H9 (cell line): Measurements from ENCODE around the gene GALNT7. TPM values are rescaled to one million over a fixed set of nuclear protein-coding genes. Genes with fewer than 3 reads are reported as not detected.
A peak's percentile ranks its signal among the peaks of the same experiment; 100 is the strongest.

ENCODE experiments used
- DNase-seq: peaks from one replicate; pipeline ENCODE4 v3.0.0-alpha.2; 2017
- H2AFZ ChIP-seq: one replicate; pipeline ENCODE4 v1.6.1; 2013; ENCODE audit warnings: mild to moderate bottlenecking, low read length, control low read depth, moderate library complexity
- H2AK5ac ChIP-seq: 2 replicates; pipeline ENCODE4 v1.6.1; 2013; ENCODE audit warnings: low read length, control low read depth, mixed read lengths; ENCODE audit not compliant: insufficient read length
- H2BK120ac ChIP-seq: one replicate; pipeline ENCODE4 v1.6.1; 2013; ENCODE audit warnings: low read depth, mild to moderate bottlenecking, low read length, control low read depth, inconsistent platforms; ENCODE audit not compliant: poor library complexity, severe bottlenecking
- H2BK12ac ChIP-seq: 2 replicates; pipeline ENCODE4 v1.6.1; 2013; ENCODE audit warnings: low read length, control low read depth, mixed read lengths, low read depth; ENCODE audit not compliant: insufficient read length
- H2BK15ac ChIP-seq: 2 replicates; pipeline ENCODE4 v1.6.1; 2013; ENCODE audit warnings: low read depth, low read length, control low read depth
- H2BK20ac ChIP-seq: one replicate; pipeline ENCODE4 v1.6.1; 2013; ENCODE audit warnings: low read depth, mild to moderate bottlenecking, low read length, control low read depth, inconsistent platforms; ENCODE audit not compliant: poor library complexity, severe bottlenecking
- H2BK5ac ChIP-seq: 2 replicates; pipeline ENCODE4 v1.6.1; 2013; ENCODE audit warnings: low read length, control low read depth, mixed read lengths; ENCODE audit not compliant: insufficient read length
- H3K14ac ChIP-seq: 2 replicates; pipeline ENCODE4 v1.6.1; 2013; ENCODE audit warnings: low read length, control low read depth; ENCODE audit not compliant: insufficient read depth
- H3K18ac ChIP-seq: 2 replicates; pipeline ENCODE4 v1.6.1; 2013; ENCODE audit warnings: low read depth, mild to moderate bottlenecking, mixed read lengths, low read length, control low read depth; ENCODE audit not compliant: insufficient read length
- H3K23ac ChIP-seq: 2 replicates; pipeline ENCODE4 v1.6.1; 2013; ENCODE audit warnings: low read length, control low read depth, mixed read lengths, low read depth; ENCODE audit not compliant: insufficient read length
- H3K23me2 ChIP-seq: 2 replicates; pipeline ENCODE4 v1.6.1; 2013; ENCODE audit warnings: low read depth, mild to moderate bottlenecking, mixed read lengths, low read length, control low read depth; ENCODE audit not compliant: insufficient read length, poor library complexity, severe bottlenecking
- H3K27ac ChIP-seq: 2 replicates; pipeline ENCODE4 v1.5.1; 2013; ENCODE audit warnings: low read length, control low read depth, mixed read lengths, low read depth; ENCODE audit not compliant: insufficient read length
- H3K27me3 ChIP-seq: 2 replicates; pipeline ENCODE4 v1.6.1; 2013; ENCODE audit warnings: low read length, control low read depth, inconsistent platforms; ENCODE audit not compliant: insufficient read depth
- H3K4ac ChIP-seq: 2 replicates; pipeline ENCODE4 v1.6.1; 2013; ENCODE audit warnings: low read depth, mild to moderate bottlenecking, control low read depth, inconsistent platforms, low read length, moderate library complexity
- H3K4me1 ChIP-seq: 2 replicates; pipeline ENCODE4 v1.6.1; 2013; ENCODE audit warnings: low read length, control low read depth, inconsistent platforms; ENCODE audit not compliant: insufficient read depth
- H3K4me2 ChIP-seq: 2 replicates; pipeline ENCODE4 v1.6.1; 2013; ENCODE audit warnings: low read length, control low read depth, mixed read lengths; ENCODE audit not compliant: insufficient read length, insufficient read depth
- H3K56ac ChIP-seq: 2 replicates; pipeline ENCODE4 v1.6.1; 2013; ENCODE audit warnings: low read depth, mild to moderate bottlenecking, mixed read lengths, low read length, control low read depth; ENCODE audit not compliant: insufficient read length
- H3K79me1 ChIP-seq: 2 replicates; pipeline ENCODE4 v1.6.1; 2013; ENCODE audit warnings: low read depth, mild to moderate bottlenecking, moderate library complexity, low read length, control low read depth, inconsistent platforms; ENCODE audit not compliant: insufficient read depth, poor library complexity, severe bottlenecking
- H3K79me2 ChIP-seq: 2 replicates; pipeline ENCODE4 v1.6.1; 2013; ENCODE audit warnings: low read length, control low read depth, inconsistent platforms; ENCODE audit not compliant: insufficient read depth
- H3K9ac ChIP-seq: 2 replicates; pipeline ENCODE4 v1.6.1; 2013; ENCODE audit warnings: low read length, control low read depth, mixed read lengths; ENCODE audit not compliant: insufficient read length; ENCODE audit errors: extremely low read depth
- H3K9me3 ChIP-seq: one replicate; pipeline ENCODE4 v1.6.1; 2013; ENCODE audit warnings: low read depth, low read length, inconsistent platforms; ENCODE audit not compliant: control insufficient read depth
- H3T11ph ChIP-seq: one replicate; pipeline ENCODE4 v1.6.1; 2013; ENCODE audit warnings: mild to moderate bottlenecking, low read length, control low read depth, inconsistent platforms
- H4K20me1 ChIP-seq: one replicate; pipeline ENCODE4 v1.6.1; 2013; ENCODE audit not compliant: control insufficient read depth, insufficient read length, insufficient read depth
- H4K5ac ChIP-seq: 2 replicates; pipeline ENCODE4 v1.6.1; 2013; ENCODE audit warnings: low read depth, mild to moderate bottlenecking, mixed read lengths, low read length, control low read depth; ENCODE audit not compliant: insufficient read length
- H4K8ac ChIP-seq: replicated peaks from 2 replicates; pipeline ENCODE4 v1.6.1; 2013; ENCODE audit warnings: low read length, control low read depth, mixed read lengths, low read depth; ENCODE audit not compliant: insufficient read length
- H4K91ac ChIP-seq: 2 replicates; pipeline ENCODE4 v1.6.1; 2013; ENCODE audit warnings: low read depth, mild to moderate bottlenecking, moderate library complexity, mixed read lengths, low read length, control low read depth; ENCODE audit not compliant: insufficient read length
- H3K27ac Mint-ChIP-seq, 3 experiments: 2 replicates in 2 of 3; 3 replicates in 1 of 3; pipeline ENCODE4 v1.8.0; 2020 to 2021; ENCODE audit warnings: mixed read lengths in 3 of 3, mild to moderate bottlenecking in 1 of 3, moderate library complexity in 1 of 3
- H3K27me3 Mint-ChIP-seq: 2 replicates; pipeline ENCODE4 v1.8.0; 2021; ENCODE audit warnings: low read depth, mild to moderate bottlenecking, moderate library complexity, mixed read lengths
- H3K36me3 Mint-ChIP-seq, 3 experiments: 2 replicates in 2 of 3; 3 replicates in 1 of 3; pipeline ENCODE4 v1.8.0; 2020 to 2021; ENCODE audit warnings: low read depth in 3 of 3, mixed read lengths in 3 of 3; ENCODE audit not compliant: insufficient read depth in 1 of 3
- H3K4me1 Mint-ChIP-seq, 2 experiments: 2 replicates each; pipeline ENCODE4 v1.8.0; 2020; ENCODE audit warnings: mixed read lengths in 2 of 2
- H3K4me3 Mint-ChIP-seq, 2 experiments: 2 replicates in 1 of 2; 3 replicates in 1 of 2; pipeline ENCODE4 v1.8.0; 2020 to 2021; ENCODE audit warnings: mild to moderate bottlenecking in 2 of 2, mixed read lengths in 2 of 2, moderate library complexity in 1 of 2
- H3K9me3 Mint-ChIP-seq, 2 experiments: 2 replicates in 1 of 2; 3 replicates in 1 of 2; pipeline ENCODE4 v1.8.0; 2020; ENCODE audit warnings: mild to moderate bottlenecking in 2 of 2, mixed read lengths in 2 of 2, moderate library complexity in 1 of 2
- WGBS: extraction: QIAGEN DNeasy Blood & Tissue Kit; methylation state at CpG from one replicate; pipeline ENCODE4 v1.1.7; 2013; ENCODE audit warnings: missing lambda C conversion rate, low lambda C conversion rate, mixed read lengths; ENCODE audit not compliant: insufficient read length; ENCODE audit errors: extremely low coverage; 5-methylcytosine and 5-hydroxymethylcytosine counted together
- total RNA-seq: library from RNA; stranded (reverse); gene quantifications from 2 replicates; pipeline ENCODE4 v1.2.1, GENCODE V29; 2021
- TF ChIP-seq, protein P1 (sequence below): fragments of 200-600 bp; sonication (generic); conservative IDR thresholded peaks from 3 replicates; pipeline ENCODE4 v1.8.0; 2021; ENCODE audit warnings: antibody characterized with exemption, mild to moderate bottlenecking

The GALNT7 gene
- total RNA-seq, 1 experiment from 2014 or later, result 57.3 TPM

DNA sequence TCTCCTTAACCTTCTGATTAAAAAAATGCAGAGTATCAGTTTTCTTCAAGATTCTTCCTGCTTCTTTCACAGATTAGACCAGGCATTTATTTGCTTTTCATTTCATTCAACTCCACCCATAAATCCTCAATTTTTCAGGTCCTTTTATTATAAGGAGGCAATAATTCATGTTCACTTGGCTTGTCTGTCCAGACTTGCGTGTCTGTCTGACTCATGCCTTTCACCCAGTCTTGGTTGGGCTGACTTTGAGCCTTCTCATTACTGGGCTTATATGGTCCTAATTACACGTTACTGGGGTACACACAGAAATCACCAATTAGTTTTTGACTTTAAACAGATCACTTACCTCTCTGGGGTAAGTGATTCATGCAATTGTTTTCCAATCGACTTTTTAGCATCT lies 48.8 kb upstream of the GALNT7 start:
- H2BK120ac ChIP-seq, result no peak overlapping the region
- no peak overlapping the region for H3K4ac ChIP-seq
- no peak overlapping the region for H3K23ac ChIP-seq
- WGBS, result no CpG with 5 or more reads among the region's 3 CpGs
- no peak overlapping the region for H3K18ac ChIP-seq
- Mint-ChIP-seq H3K4me3 (no peak overlapping the region), H3K4me1 (peaks cover 6 to 8% of the 10 kb centered on the region in 2 experiments), H3K27ac (peak overlapping the region in 1 of 3 experiments; percentile 56; a peak in 1 of 7 replicates), H3K9me3 (no peaks in the 10 kb centered on the region), H3K27me3 (no peaks in the 10 kb centered on the region), H3K36me3 (no peaks in the 10 kb centered on the region; a peak in 2 of 7 replicates)
- H4K5ac ChIP-seq, result no peak overlapping the region
- H3T11ph ChIP-seq, result no peak overlapping the region
- H2BK5ac ChIP-seq, result no peak overlapping the region
- TF ChIP-seq, protein P1, sequence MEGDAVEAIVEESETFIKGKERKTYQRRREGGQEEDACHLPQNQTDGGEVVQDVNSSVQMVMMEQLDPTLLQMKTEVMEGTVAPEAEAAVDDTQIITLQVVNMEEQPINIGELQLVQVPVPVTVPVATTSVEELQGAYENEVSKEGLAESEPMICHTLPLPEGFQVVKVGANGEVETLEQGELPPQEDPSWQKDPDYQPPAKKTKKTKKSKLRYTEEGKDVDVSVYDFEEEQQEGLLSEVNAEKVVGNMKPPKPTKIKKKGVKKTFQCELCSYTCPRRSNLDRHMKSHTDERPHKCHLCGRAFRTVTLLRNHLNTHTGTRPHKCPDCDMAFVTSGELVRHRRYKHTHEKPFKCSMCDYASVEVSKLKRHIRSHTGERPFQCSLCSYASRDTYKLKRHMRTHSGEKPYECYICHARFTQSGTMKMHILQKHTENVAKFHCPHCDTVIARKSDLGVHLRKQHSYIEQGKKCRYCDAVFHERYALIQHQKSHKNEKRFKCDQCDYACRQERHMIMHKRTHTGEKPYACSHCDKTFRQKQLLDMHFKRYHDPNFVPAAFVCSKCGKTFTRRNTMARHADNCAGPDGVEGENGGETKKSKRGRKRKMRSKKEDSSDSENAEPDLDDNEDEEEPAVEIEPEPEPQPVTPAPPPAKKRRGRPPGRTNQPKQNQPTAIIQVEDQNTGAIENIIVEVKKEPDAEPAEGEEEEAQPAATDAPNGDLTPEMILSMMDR, result no peak
- no peak overlapping the region for H2BK20ac ChIP-seq
- no peak overlapping the region for H3K9ac ChIP-seq
- peaks cover 2% of the 10 kb centered on the region; the same call in 1 of the 2 replicates for H3K4me1 ChIP-seq
- no peak overlapping the region for H3K14ac ChIP-seq
- no peak overlapping the region for H3K56ac ChIP-seq
- H3K79me2 ChIP-seq, result no peaks in the 10 kb centered on the region
- no peaks in the 10 kb centered on the region for H3K9me3 ChIP-seq
- no peak overlapping the region for H4K91ac ChIP-seq
- no peak overlapping the region for H2BK12ac ChIP-seq
- no peaks in the 10 kb centered on the region for H4K20me1 ChIP-seq
- H4K8ac ChIP-seq, result no peak overlapping the region
- no peak overlapping the region for H2BK15ac ChIP-seq
- no peak overlapping the region for H2AFZ ChIP-seq
- no peaks in the 10 kb centered on the region for H3K27me3 ChIP-seq
- H2AK5ac ChIP-seq, result peak overlapping the region; percentile 45
- H3K79me1 ChIP-seq, result no peaks in the 10 kb centered on the region
- no peak overlapping the region for H3K27ac ChIP-seq
- DNase-seq, result no peak
- no peak overlapping the region for H3K4me2 ChIP-seq
- no peaks in the 10 kb centered on the region for H3K23me2 ChIP-seq
